Liver (tissue), 9 donors: ENCODE measurements around the gene TJP2. TPM values are rescaled to one million over a fixed set of nuclear protein-coding genes. Genes with fewer than 3 reads are reported as not detected.

Experiments used
- DNase-seq: peaks from one replicate; pipeline ENCODE4 v3.0.0-alpha.2; 2017; ENCODE audit warnings: low spot score
- H3K27ac ChIP-seq, 2 donors: one replicate each; pipeline ENCODE4 v1.7.0; 2013; ENCODE audit warnings: inconsistent platforms in 2 of 2, low read length in 2 of 2, control low read depth in 1 of 2, low read depth in 1 of 2, mild to moderate bottlenecking in 1 of 2
- H3K27me3 ChIP-seq, 4 donors: one replicate each; pipeline versions ENCODE4 v1.6.1 to v1.7.0; 2013; ENCODE audit warnings: low read length in 3 of 4, inconsistent platforms in 1 of 4, mild to moderate bottlenecking in 1 of 4, moderate library complexity in 1 of 4; ENCODE audit not compliant: control insufficient read depth in 4 of 4, insufficient read depth in 4 of 4
- H3K36me3 ChIP-seq, 4 donors: one replicate each; pipeline versions ENCODE4 v1.6.1 to v1.7.0; 2013; ENCODE audit warnings: low read length in 3 of 4, mild to moderate bottlenecking in 3 of 4, low read depth in 1 of 4, moderate library complexity in 1 of 4; ENCODE audit not compliant: control insufficient read depth in 4 of 4, insufficient read depth in 3 of 4
- H3K4me1 ChIP-seq, 4 donors: one replicate each; pipeline versions ENCODE4 v1.6.1 to v1.7.0; 2013; ENCODE audit warnings: low read length in 3 of 4, mild to moderate bottlenecking in 3 of 4, moderate library complexity in 1 of 4; ENCODE audit not compliant: control insufficient read depth in 4 of 4, insufficient read depth in 4 of 4
- H3K4me3 ChIP-seq, 3 donors: one replicate each; pipeline versions ENCODE4 v1.6.1 to v1.7.0; 2013; ENCODE audit warnings: low read length in 3 of 3, control low read depth in 1 of 3, low read depth in 1 of 3, mild to moderate bottlenecking in 1 of 3
- H3K9ac ChIP-seq, 2 donors: one replicate each; pipeline ENCODE4 v1.7.0; 2013; ENCODE audit warnings: low read length in 2 of 2, mild to moderate bottlenecking in 2 of 2, moderate library complexity in 2 of 2, control low read depth in 1 of 2, low read depth in 1 of 2
- H3K9me3 ChIP-seq, 4 donors: one replicate each; pipeline versions ENCODE4 v1.6.1 to v1.7.0; 2013; ENCODE audit warnings: low read length in 3 of 4; ENCODE audit not compliant: control insufficient read depth in 4 of 4
- EGR1 ChIP-seq, 2 donors: IDR thresholded peaks; 2 replicates each; pipeline ENCODE4 v1.6.1; 2016 to 2018; ENCODE audit warnings: antibody characterized with exemption in 2 of 2, low read depth in 2 of 2
- FOXA1 ChIP-seq: IDR thresholded peaks from 2 replicates; pipeline ENCODE4 v1.6.1; 2016; ENCODE audit warnings: antibody characterized with exemption
- GABPA ChIP-seq, 2 donors: IDR thresholded peaks in 1 of 2; conservative IDR thresholded peaks in 1 of 2; 2 replicates each; pipeline ENCODE4 v1.6.1; 2016; ENCODE audit warnings: antibody characterized with exemption in 2 of 2, mild to moderate bottlenecking in 1 of 2, moderate library complexity in 1 of 2
- JUND ChIP-seq, 2 donors: IDR thresholded peaks; 2 replicates each; pipeline ENCODE4 v1.6.1; 2016; ENCODE audit warnings: antibody characterized with exemption in 2 of 2
- NR2F2 ChIP-seq: IDR thresholded peaks from 2 replicates; pipeline ENCODE4 v1.6.1; 2016; ENCODE audit warnings: antibody characterized with exemption
- RXRA ChIP-seq, 2 donors: IDR thresholded peaks; 2 replicates each; pipeline ENCODE4 v1.6.1; 2017 to 2018; ENCODE audit warnings: antibody characterized with exemption in 2 of 2, mild to moderate bottlenecking in 1 of 2
- YY1 ChIP-seq: IDR thresholded peaks from 2 replicates; pipeline ENCODE4 v1.6.1; 2016; ENCODE audit warnings: antibody characterized with exemption, mild to moderate bottlenecking
- WGBS: extraction: QIAGEN DNeasy Blood & Tissue Kit; methylation state at CpG from one replicate; pipeline ENCODE4 v1.1.7; 2013; 5-methylcytosine and 5-hydroxymethylcytosine counted together
- polyA plus RNA-seq, 2 donors: library from polyadenylated mRNA; stranded (reverse) in 1 of 2; unstranded in 1 of 2; fragments of 200-250 nt in 1 of 2; fragments of >200 nt in 1 of 2; fragmentation: Nextera tagmentation in 1 of 2; extraction: Ambion mirVana in 1 of 2; gene quantifications; one replicate each; pipeline versions ENCODE4 v1.2.1 to v1.2.3, GENCODE V29; 2013 to 2015
- total RNA-seq, 2 donors: library from RNA; depleted of rRNA; stranded (reverse); fragments of >200 nt; gene quantifications; one replicate each; pipeline ENCODE4 v1.2.3, GENCODE V29; 2014
- TF ChIP-seq, protein P1 (sequence below): fragments of 150-350 bp; IDR thresholded peaks from 2 replicates; pipeline ENCODE4 v1.5.1; 2017; ENCODE audit warnings: improper control_type of control experiment, low read depth, low read length; ENCODE audit not compliant: missing input control
- TF ChIP-seq, protein P2 (sequence below): IDR thresholded peaks from 2 replicates; pipeline ENCODE4 v1.6.1; 2016; ENCODE audit warnings: antibody characterized with exemption
- TF ChIP-seq, protein P3 (sequence below): IDR thresholded peaks from 2 replicates; pipeline ENCODE4 v1.6.1; 2016; ENCODE audit warnings: antibody characterized with exemption
- TF ChIP-seq, protein P4 (sequence below): IDR thresholded peaks from 2 replicates; pipeline ENCODE4 v1.6.1; 2016; ENCODE audit warnings: antibody characterized with exemption, mild to moderate bottlenecking
- donor health status: healthy.
- donor health status: healthy.
- donor health status: healthy.
- donor health status: healthy.
- donor health status: healthy.

The TJP2 gene
- total and polyA plus RNA-seq, 4 donors = 23.2 to 74.0 (median 32.6) TPM

DNA sequence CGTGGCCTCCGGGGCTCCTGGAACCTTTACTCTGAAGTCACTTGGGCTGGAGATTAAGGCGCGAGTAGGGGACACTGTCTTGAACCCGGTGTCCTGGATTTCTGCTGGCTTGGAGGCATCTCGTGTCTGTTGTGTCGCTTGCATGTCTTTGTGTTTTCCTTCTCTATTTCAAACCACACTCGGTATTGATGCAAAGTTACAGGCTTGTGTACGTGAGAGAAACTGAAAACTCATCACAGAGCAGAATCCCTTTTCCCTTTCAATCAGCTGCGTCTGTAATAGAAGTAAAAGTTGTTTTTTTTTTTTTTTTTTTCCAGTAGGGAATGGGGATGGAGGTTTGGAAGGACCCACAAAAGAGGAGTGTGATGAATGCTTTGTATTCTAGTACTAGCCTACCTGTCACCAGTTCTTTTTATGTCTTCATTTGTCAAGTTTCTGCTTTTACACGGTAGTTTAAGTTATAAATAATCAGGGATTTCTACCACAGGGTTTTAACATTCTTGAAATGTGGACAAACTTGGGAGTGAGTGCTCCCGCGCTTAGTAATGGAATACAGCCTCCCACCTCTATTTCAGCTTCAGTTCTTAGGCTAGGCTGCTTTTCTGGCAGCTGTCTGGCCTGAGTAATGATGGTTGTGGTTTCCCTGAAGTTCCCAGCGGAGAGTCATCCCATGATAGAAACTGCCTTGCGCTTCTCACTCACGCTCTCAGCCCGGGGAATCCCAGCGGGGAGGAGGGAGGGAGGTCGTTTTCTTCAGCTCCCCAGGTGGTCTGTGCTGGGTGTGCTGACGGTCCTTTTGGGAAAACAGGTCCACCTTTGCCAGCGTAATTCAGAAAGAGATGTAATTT is 763 bp downstream of the TJP2 start (continued):
- TF ChIP-seq, protein P1, sequence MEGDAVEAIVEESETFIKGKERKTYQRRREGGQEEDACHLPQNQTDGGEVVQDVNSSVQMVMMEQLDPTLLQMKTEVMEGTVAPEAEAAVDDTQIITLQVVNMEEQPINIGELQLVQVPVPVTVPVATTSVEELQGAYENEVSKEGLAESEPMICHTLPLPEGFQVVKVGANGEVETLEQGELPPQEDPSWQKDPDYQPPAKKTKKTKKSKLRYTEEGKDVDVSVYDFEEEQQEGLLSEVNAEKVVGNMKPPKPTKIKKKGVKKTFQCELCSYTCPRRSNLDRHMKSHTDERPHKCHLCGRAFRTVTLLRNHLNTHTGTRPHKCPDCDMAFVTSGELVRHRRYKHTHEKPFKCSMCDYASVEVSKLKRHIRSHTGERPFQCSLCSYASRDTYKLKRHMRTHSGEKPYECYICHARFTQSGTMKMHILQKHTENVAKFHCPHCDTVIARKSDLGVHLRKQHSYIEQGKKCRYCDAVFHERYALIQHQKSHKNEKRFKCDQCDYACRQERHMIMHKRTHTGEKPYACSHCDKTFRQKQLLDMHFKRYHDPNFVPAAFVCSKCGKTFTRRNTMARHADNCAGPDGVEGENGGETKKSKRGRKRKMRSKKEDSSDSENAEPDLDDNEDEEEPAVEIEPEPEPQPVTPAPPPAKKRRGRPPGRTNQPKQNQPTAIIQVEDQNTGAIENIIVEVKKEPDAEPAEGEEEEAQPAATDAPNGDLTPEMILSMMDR = no peak
- TF ChIP-seq NR2F2 (no peak), GABPA (IDR thresholded peaks at IDR 0.05 in 1 of 2, conservative IDR thresholded peaks at IDR 0.05 in 1 of 2) (no peak)

DNA sequence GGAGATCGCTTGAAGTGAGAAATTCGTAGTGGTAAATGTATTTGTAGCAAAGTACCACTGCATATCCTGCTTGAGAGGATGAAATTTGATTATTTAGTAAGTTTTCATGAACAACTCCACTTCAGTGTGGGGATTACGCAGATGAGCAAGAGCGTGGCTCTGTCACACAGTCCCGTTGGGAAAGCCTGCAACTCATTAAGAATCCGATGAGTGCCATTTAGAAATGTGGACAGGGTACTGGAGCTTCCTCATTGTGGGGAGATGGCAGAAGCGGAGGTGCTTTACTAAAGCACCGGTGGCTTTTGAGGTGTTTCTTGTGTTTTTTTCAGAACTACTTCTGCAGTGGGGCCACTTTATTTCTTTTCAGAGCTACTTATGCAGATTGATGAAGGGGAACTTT is 1.4 kb downstream of the TJP2 start:
- no peak for DNase-seq
- H3K36me3 ChIP-seq = no peaks in the 10 kb centered on the region
- no peaks in the 10 kb centered on the region for H3K9me3 ChIP-seq
- peak overlapping the region; percentile 50 to 82 for H3K9ac ChIP-seq
- peak overlapping the region; percentile 83 to 90 for H3K27ac ChIP-seq
- H3K4me3 ChIP-seq = peak overlapping the region; percentile 74 to 94 (median 89)
- WGBS = 27% methylated on average over 8 of the region's 8 CpGs
- no peak for TF ChIP-seq EGR1 (IDR thresholded peaks at IDR 0.05; ENCODE audit: low read depth in 2 of 2)
- TF ChIP-seq, protein P2, sequence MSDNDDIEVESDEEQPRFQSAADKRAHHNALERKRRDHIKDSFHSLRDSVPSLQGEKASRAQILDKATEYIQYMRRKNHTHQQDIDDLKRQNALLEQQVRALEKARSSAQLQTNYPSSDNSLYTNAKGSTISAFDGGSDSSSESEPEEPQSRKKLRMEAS = peak; percentile 7
- no peaks in the 10 kb centered on the region for H3K27me3 ChIP-seq
- H3K4me1 ChIP-seq = peaks cover 11 to 53% (median 33%) of the 10 kb centered on the region in 4 donors

DNA sequence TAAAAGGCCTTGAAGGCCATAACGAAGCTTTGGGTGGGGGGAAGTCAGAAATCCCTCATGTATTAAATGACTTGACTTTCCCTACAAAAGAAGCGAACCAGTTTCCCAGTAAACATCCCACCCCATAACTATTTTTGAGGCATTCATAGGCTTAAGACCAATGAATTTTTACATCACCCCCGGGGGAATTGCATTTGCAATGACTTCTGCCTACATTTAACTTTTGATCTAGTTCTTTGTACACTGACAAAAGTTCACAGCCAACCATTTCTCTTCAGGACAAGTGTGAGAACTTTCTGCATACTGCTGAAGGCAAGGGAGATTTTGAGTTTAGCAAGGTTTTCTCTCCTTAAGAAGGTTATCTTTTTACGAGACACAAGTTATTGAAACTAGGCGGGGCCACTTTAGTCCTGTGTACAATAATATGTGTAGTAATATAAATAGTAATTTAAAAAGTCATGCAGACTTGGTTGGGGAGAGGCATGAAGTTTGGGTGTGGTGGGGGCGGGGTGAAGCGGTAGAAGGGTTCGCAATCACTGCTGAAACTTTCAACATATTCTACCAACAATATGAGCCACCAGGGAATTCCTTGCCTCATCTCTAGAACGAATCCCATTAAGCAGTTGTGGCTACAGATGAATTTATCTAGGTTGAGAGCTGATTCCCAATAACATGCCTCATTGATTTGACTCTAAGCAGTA is 2.5 kb downstream of the TJP2 start:
- no peaks in the 10 kb centered on the region for H3K9me3 ChIP-seq
- H3K27me3 ChIP-seq = no peaks in the 10 kb centered on the region
- peak overlapping the region in 1 of 2 donors; percentile 82 for H3K9ac ChIP-seq
- peak overlapping the region; percentile 83 to 90 for H3K27ac ChIP-seq
- peaks cover 11 to 62% (median 32%) of the 10 kb centered on the region in 4 donors for H3K4me1 ChIP-seq
- 48% methylated on average over 9 of the region's 9 CpGs for WGBS
- DNase-seq = no peak
- no peak for TF ChIP-seq NR2F2
- TF ChIP-seq FOXA1 = no peak
- TF ChIP-seq, protein P3, sequence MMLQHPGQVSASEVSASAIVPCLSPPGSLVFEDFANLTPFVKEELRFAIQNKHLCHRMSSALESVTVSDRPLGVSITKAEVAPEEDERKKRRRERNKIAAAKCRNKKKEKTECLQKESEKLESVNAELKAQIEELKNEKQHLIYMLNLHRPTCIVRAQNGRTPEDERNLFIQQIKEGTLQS = no peak
- TF ChIP-seq GABPA (IDR thresholded peaks at IDR 0.05 in 1 of 2, conservative IDR thresholded peaks at IDR 0.05 in 1 of 2) = no peak
- no peak for TF ChIP-seq YY1
- TF ChIP-seq RXRA (IDR thresholded peaks at IDR 0.05) = no peak
- TF ChIP-seq, protein P1 = no peak
- TF ChIP-seq JUND (IDR thresholded peaks at IDR 0.05) = no peak
- TF ChIP-seq, protein P4, sequence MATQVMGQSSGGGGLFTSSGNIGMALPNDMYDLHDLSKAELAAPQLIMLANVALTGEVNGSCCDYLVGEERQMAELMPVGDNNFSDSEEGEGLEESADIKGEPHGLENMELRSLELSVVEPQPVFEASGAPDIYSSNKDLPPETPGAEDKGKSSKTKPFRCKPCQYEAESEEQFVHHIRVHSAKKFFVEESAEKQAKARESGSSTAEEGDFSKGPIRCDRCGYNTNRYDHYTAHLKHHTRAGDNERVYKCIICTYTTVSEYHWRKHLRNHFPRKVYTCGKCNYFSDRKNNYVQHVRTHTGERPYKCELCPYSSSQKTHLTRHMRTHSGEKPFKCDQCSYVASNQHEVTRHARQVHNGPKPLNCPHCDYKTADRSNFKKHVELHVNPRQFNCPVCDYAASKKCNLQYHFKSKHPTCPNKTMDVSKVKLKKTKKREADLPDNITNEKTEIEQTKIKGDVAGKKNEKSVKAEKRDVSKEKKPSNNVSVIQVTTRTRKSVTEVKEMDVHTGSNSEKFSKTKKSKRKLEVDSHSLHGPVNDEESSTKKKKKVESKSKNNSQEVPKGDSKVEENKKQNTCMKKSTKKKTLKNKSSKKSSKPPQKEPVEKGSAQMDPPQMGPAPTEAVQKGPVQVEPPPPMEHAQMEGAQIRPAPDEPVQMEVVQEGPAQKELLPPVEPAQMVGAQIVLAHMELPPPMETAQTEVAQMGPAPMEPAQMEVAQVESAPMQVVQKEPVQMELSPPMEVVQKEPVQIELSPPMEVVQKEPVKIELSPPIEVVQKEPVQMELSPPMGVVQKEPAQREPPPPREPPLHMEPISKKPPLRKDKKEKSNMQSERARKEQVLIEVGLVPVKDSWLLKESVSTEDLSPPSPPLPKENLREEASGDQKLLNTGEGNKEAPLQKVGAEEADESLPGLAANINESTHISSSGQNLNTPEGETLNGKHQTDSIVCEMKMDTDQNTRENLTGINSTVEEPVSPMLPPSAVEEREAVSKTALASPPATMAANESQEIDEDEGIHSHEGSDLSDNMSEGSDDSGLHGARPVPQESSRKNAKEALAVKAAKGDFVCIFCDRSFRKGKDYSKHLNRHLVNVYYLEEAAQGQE = no peak
- H3K36me3 ChIP-seq = no peaks in the 10 kb centered on the region
- peak overlapping the region; percentile 74 to 94 (median 89) for H3K4me3 ChIP-seq
